ENCODE data around the gene UCKL1.
A peak's percentile ranks its signal among the peaks of the same experiment; 100 is the strongest.

The UCKL1 gene

DNA sequence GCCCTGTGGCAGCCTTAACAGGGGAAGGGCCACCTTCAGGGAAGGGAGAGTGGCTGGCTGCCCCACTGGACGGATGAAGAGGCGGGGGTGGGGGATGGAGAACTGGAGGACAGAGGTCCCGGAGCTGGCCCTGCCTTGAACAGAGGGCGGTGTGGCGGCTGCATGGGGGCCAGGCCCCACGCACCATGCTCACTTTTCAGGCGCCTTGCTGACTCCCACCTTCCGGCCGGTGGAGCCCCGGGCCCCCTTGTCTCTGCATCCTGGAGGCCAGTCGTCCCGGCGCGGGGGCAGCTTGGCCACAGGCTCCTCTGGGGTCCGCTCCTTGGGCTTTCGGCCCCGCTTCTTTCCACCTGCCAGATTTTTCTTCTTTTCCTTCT, 3.5 kb upstream of the UCKL1 start:
- no peak for DNase-seq (ENCODE audit: low read depth in 3 of 3, low spot score in 1 of 3)

DNA sequence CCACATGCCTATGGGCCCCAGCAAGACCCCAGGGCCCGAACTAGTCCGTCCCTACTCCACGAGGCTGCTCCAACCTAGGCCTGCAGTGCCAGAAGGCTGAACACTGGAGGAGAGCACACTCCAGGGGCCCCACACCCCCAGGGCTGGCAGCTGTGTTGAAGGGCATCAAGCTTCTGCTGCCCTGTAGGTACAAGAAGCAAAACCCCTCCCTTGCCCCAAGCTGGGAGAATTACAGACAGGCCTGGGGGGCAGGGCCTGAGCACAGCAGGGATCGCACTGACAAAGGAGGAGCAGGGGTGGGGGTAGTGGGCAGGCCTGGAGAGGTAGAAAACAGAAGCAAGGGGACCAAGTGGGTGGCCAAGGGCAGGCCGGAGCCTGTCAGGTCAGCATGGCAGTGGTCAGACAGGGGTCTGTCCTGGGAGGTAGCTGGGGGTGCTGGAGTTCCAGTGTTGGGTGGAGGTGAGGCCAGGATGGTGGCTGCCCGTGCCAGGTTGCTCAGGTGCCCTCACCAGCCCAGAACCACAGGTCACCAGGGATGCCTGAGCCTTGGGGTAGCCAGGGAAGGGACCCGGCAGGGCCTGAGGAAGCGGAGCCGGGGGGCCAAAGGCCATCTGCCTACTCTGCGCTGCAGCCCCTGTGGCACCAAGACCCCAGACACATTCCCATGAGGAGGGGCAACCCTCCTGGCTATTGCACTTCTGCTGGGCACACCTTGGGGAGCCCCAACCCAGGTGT, 2.9 kb upstream of the UCKL1 start:
- no peak for DNase-seq (ENCODE audit: low read depth in 3 of 3, low spot score in 1 of 3)

DNA sequence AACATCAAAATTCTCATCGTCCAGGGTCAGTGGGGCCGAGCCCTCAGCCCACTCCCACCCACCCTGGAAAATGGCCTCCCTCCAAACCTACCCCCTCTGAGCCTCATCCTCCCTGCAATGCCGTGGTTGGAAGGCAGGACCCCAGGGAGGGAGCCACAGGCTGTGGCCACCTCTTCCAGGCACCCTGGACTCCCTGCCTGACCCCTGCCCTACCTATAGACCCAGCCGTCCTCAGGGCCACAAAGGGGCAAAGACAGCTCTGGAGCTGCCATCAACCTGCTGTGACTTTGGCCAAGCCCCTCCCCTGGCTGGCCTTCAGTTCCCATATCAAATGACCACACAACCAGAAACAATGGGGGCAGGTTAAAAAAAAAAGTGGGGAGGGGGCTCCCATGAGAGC, 2.3 kb upstream of the UCKL1 start:
- DNase-seq (ENCODE audit: low read depth in 3 of 3, low spot score in 1 of 3) = no peak

DNA sequence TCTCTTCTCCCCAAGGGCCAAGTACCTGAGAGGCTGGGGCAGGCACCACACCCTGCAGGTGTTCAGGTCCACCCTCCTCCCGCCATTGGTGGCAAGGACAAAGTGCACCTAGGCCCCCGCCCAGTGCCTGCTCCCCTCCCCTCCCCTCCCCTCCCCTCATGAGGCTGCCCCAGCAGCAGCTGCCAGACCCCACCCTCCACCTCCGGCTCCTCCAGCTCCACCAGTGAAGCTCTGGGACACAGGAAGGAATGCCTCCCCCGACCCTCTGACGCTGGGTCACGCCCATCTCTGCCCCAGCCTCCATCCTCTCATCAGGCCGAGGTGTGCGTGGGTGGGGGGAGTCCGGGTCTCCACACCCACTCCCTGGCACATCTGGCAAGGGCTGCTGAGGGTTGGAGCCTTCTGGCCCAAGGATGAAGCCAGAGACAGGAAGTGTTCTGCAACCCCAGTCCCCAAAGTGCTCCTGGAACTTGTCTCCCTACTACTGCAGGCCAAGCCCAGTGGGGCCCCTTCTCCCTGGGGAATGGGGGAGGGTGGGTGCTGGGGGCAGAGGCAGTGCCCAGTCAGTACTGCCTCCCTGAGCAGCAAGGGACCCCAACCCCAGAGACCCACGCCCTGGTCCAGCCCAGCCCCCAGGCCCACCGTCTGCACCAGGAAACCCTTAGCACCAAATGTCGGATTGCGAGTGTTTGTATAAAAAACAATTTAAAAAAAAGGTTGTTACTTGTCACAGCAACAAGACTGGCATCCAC, 1.6 kb upstream of the UCKL1 start:
- peak in 1 of 3 donors; percentile 39 for DNase-seq (ENCODE audit: low read depth in 3 of 3, low spot score in 1 of 3)

DNA sequence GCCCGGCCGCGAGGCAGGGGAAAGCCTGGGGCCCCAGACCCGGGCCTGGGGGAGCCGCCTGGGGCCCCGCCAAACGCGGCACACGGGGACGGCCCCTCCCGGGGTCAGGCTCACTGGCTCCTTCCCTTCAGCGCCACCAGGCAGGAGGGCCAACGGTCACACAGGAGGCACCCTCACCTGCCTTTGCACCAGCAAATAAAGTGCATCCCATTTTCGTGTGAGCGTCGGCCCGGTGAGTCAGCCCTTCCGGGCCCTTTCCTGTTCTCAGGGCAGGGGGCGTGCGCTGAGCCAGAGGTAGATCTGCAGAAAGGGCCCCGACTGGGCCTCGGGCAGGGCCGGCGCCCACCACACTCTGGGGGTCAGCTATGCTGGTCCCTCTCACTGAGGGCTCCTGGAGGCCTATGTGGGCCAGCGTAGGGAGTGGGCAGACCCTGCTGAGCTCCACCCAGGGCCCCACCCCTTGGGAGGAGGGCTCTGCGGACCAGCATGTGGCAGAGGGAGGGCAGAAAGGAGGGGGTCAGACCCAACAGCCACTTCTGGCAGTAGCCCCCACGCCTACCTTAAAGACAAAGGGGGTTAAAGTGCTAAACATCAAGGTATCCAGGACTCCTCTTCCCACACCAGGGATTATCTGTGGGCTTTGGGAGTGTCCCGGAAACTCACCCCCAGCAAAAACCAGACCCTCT, 931 bp upstream of the UCKL1 start:
- peak in 1 of 3 donors; percentile 62 for DNase-seq (ENCODE audit: low read depth in 3 of 3, low spot score in 1 of 3)

DNA sequence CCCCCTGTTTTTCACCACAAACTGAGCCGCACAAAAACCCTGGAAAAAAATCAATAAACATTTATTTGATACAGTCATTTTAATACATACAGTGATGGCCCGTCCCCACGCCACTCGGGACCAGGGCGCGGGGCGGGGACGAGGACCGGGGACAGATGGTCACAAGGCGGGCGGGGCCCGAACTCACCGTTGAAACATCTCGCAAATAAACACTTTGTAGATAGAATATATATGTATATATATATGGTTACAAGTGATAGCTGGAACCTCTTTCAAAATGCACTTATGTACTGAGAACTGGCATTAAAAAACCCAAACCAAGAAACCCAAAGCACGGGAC, 418 bp upstream of the UCKL1 start:
- no peak for DNase-seq (ENCODE audit: low read depth in 3 of 3, low spot score in 1 of 3)

DNA sequence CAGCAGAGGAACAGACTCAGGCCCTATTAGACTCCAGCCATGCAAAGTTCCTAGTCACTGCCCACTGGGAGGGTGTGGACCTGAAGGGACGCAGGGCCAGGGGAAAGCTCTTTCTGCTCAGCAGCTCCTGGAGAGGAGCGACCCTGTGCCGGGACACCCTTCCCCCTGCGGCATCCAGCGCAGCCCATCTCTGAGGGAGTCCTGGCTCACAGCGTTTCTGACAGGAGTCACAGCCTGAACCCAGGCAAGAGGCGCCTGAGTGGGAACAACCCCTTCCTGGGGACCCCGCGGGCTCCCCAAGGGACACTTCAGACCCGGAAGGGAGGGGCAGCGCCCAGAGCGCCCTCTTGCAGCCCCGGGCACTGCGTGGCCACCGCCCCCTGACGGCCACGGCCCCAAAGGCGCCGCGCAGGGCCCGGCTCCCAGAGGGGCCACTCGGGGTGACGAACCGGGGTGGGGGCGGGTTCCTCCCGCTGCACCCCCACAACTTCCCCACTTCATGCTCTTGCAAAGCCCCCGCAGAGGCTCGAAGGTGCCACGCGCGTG, 862 bp downstream of the UCKL1 start:
- DNase-seq (ENCODE audit: low read depth in 3 of 3, low spot score in 1 of 3) = no peak

DNA sequence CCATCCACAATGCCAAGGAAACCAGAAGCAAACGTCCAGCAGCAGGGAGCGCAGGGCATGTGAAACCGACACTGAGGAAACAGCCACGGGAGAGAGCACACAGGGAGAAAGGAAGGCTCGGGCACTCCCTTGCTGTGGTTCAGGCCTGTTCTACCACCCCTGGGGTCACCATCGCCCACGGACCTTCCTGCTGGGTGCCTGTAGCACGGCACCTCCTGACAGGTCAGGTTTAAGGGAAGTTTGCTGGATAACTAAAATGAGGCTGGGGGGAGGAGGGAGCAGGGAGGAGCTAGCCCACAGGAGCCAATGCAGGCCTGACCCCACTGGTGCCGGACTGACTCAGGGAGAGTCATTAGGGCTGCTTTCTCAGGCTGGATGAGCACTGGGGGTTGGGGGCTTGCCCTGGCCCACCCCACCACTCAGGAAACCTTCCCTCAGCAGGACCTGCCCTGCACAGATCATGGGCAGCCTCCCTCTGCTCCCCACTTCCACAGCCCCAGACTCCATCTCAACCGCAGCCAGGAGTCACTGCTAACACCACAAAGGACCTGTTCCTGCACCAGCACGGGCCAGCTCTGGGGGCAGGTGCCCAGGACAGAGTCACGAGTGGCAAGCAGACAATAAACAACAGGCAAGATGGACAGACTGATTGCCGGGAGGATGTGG, 2.3 kb downstream of the UCKL1 start:
- DNase-seq (ENCODE audit: low read depth in 3 of 3, low spot score in 1 of 3) = no peak

DNA sequence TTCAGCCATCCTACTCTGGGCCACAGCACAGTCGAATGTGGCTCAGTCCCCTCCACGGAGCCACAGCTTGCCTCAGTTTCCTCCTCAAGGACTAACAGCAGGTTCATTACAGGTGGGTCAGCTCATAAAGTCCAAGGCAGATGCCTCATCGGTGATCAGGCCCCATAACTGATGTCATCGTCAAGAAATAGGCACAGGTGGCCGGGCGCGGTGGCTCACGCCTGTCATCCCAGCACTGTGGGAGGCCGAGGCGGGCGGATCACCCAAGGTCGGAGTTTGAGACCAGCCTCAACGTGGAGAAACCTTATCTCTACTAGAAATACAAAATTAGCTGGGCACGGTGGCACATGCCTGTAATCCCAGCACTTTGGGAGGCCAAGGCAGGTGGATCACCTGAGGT, 3.4 kb downstream of the UCKL1 start:
- DNase-seq (ENCODE audit: low read depth in 3 of 3, low spot score in 1 of 3) = no peak

DNA sequence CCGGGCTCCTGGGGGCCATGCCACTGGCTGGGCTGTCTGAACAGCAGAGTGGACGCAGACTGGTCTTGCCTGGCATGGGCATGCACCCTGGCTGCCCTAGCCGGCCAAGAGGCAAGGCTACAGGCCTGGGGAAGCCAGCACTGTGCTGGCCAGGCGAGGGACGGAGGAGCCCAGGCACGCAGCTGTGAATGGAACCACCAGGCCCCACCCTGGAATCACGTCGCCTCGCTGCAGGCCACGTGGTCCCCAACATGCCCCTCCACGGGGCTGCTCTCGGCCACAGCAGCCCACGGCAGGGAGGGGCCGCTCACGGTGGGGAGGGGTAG, 4.0 kb downstream of the UCKL1 start:
- no peak for DNase-seq (ENCODE audit: low read depth in 3 of 3, low spot score in 1 of 3)

DNA sequence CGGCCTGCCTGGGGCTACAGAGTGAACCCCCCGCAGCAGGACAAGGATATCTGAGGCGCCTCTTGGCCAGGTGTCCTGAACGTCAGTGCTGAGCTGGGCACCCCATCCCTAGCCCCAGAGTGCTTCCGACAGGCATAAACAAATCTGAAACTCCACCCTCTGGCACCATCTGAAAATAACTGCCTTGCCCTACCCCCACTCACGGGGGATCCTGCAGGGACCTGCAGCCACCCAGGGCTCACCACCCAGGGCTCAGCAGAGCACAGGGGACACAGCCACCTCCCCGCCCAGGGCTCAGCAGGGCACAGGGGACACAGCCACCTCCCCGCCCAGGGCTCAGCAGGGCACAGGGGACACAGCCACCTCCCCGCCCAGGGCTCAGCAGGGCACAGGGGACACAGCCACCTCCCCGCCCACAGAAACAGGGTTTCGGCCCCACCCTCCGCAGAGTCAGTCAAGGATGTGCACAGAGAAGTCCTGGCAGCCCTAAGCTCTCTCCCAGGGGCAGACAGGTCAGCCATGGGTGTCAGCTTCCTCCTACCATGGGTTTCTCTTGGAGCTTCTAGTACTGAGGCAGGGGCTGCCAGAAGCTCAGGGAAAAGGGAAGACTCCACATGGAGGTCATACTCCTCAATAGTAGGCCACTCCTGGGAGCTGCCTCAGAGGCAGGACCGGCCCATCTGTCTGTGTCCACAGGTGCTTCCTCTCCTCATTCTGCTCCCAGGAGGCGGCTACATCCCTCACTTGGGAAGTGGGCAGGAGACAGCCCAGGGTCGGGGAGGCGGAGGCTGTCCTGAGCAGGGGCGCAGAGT, 4.6 kb downstream of the UCKL1 start:
- DNase-seq (ENCODE audit: low read depth in 3 of 3, low spot score in 1 of 3) = no peak

DNA sequence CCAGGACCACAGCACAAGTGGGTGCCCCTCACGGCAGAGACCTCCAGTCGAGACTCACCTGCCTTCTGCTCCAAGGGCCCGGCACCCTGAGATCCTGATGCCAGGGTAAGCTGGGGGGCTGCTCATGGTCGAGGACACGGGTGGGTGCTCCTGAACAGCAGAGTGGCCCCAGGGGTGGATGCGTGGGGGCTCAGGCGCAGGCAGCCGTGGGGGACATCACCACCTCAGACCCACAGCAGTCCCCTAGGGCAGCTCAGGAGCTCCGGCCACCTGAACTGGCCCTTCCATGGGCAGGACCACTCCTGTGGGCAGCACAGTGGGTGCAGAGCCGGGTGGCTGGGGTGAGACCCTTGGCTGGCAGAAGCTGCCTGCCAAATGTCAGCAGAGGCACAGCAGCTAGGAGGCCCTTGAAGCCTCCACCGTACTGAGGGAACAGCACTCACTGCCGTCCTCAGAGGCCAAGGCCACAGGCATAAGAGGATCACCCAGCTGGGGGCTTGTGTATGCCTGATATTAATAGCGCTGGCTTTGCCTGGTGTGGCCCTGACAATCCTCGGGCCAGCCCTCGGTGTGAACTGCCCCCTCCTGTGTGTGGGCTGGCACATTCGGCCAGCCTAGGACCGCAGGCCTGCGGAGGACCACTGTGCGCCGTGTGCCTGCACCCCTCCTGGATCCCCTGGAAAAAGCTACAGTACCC, 5.4 kb downstream of the UCKL1 start:
- no peak for DNase-seq (ENCODE audit: low read depth in 3 of 3, low spot score in 1 of 3)

DNA sequence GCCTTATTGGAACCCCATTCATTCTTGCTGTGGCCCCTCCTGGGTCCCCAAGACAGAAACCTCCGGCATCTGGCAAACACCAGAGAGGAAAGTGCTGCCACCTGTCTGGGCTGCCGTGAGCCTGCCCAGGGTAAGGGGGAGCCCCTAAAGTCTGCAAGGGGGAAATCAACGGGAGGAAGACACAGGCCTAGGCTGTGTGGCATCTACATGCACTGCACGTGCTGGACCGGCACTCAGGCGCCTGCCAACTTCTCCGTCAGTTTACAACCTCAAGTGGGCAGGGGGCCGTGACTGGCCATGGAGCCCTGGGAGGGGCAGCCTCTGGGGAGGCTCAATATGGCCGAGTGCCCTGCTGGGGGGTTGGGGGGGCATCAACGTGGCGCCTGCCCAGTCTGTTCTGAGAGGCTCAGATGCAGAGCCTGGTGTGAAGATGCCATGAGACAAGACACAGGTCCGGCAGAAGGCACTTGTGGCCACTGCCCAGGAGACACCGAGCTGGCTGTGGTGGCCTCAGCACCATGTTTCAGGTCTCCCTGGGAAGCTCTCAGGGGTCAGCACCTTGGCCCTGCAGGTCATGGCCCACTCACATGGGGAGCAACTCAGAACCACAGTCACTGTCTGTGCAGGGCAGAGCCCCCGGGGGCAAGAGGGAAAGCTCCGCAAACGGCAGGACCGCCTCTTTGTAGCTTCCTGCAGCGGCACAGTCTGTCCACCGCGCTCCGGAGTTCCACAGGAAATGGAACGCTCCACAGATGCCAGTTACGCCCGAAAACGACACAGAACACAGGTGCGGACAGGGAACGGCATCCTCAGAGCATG, 8.4 kb downstream of the UCKL1 start:
- DNase-seq (ENCODE audit: low read depth in 3 of 3, low spot score in 1 of 3) = no peak

DNA sequence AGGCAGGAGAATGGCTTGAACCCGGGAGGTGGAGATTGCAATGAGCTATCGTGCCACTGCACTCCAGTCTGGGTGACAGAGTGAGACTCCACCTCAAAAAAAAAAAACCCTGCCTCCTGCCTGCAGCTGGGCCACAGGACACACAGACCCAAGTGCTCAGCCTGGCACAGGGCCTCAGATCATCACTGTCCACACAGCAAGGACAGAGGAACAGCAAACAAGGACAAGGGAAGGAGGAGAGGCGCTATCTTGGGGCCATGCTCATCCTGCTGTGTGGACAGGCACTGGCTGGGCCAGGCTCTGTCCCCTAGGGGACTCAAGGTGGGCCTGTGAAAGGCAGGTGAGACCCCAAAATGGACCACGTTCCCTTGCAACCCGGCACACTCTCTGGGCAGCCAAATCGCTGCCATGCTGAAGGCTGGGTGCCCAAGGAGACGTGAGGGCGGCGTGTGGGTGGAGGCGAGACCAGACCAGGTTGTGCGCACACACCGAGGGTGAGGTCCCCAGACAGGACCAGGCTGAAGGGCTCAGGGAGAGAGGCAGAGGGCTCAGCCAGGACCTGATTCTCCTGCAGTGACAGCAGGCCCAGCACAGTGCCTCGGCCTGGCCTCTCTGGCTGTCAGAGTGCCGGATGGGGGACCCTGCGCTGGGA, 9.1 kb downstream of the UCKL1 start:
- no peak for DNase-seq (ENCODE audit: low read depth in 3 of 3, low spot score in 1 of 3)

DNA sequence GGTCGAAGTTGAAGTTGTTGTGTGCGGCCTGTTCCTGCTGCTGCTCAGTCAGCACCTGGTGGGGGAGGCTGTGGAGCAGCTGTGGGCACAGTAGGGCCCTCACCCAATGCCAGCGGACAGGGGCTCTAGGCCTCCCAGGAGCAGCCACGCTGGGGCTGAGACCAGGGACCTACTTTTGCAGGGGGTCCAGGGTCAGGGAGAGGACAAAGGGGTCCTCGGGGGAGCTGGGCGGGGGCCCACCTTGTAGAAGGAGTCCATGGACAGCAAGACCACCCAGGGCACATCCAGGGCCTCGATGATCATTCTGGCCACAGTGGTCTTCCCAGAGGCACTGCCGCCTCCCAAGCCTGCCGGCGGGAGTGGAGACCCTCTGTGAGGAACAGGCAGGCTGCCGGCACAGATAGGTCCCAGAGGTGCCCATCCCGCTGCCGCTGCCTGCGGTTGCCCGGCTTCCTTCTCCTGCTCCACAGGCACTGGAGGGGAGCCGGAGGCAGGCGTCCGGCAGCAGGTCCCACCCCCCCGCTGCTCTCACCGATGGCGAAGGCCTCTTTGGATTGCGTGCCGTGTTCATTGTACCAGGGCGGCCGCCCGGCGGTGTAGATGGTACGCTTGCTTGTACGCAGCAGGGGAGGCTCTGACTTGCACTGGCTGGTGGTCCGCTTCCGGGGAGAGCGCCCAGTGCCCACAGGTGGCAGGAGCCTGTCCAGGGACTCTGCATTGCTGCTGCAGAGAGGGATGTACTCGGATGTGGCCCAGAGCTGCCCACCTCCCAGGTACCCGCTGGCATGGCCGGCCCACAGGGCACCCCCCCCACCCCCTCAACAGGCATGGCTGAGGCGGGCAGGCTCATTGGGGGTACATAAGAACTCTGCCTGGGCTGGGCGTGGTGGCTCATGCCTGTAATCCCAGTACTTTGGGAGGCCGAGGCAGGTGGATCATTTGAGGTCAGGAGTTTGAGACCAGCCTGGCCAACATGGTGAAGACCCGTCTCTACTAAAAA, 10.0 kb downstream of the UCKL1 start:
- no peak for DNase-seq (ENCODE audit: low read depth in 3 of 3, low spot score in 1 of 3)

DNA sequence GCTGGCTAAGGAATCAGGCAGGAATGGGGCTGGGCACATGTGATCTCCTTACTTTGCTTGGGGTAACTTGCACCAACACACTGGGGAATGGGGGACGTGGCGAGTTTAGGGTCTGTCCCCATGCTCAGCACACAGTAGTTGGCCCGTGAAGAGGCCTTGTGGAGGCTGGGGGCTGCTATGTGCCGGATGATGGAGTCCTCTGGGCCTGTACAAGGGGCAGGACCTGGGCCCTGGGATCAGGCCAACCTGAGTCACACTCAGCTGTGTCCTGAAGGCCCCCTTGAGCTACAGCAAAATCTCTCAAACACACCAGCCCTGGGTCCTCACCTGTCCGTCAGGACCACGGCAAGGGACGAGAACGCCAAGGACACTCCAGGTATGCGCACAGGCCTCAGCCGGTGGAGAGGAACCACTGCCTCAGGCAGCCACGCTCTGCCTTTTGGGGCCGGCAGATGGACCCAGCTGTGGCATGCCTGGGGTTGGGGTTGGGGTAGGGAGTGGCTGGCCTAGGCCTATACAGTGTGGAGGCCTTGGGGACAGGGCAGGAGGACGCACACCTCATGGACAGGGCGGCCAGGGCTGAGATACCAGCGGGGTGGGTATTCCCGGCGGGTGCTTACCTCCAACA, 11.1 kb downstream of the UCKL1 start:
- no peak for DNase-seq (ENCODE audit: low read depth in 3 of 3, low spot score in 1 of 3)
